ENCODE measurements around the gene AOPEP. TPM values are rescaled to one million over a fixed set of nuclear protein-coding genes. Genes with fewer than 3 reads are reported as not detected.

The AOPEP gene
- total RNA-seq, 1 experiment from 2014 or later: 79.5 TPM

DNA sequence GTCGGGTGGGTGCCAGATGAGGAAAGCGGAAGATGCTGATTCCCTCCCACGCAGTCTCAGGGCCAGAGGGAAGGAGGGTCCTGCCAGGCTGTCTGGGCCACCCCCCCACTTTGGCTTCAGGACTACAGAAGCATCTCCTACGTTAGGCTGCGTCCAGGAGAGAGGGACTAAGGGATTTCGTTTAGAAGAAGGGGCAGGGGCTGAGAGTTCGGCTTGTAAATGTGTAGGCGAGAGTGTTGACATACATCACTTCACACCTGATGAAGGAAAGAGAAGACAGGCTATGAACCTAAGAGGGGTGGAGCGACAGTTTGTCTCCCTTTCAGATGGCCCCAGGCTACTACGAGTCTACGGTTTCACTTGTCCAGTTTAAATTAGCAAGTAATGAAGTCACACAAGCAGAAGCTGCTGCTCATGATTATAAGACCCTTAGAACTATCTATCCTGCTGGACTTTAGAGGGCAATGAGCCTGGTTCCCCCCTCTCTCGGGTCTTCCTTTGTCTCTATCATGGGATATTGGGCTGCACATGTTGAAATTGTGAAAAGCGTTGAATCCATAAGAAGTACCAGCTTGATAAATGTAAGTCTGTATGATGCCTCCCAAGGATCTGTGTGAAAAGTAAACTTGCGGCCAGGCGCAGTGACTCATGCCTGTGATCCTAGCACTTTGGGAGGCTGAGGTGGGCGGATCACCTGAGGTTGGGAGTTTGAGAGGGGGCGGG is 193.0 kb downstream of the AOPEP start:
- H3K27ac ChIP-seq: no peak overlapping the region

DNA sequence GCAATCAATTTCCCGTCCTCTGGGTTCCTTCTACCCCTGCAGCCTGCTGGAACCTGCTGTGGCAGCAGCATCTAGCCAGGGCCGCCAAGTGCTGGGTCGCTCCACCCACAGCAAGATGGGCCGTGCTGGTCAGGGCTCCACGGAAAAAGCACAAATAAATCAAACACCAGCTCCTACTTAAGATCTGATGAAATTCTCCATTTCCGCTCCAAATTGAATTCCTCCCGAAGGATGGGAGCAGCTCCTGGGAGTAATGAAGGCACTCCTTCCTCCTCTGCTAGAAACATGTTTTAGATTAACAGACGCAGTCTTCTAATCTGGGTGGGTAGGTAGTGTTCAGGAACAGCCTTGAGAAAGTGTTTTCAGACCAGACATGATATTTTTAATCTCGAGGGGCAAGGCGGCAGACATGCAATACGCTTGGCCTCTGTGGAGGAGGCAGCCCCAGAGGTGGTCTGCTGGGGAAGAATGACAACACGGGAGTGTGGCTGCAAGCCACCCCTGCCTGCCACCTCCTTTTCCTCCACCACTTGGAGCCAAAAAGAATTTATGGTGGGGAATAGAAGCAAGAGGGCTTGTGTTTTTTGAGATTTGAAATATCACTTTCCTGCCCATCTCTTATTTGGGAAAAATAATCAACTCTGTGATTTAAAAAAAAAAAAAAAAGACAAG is 194.1 kb downstream of the AOPEP start:
- no peaks in the 10 kb centered on the region for H3K9me3 ChIP-seq (replicated peaks)
- H3K36me3 ChIP-seq: no peaks in the 10 kb centered on the region
- H3K27me3 ChIP-seq: no peaks in the 10 kb centered on the region
- no peak for DNase-seq
- H3K4me1 ChIP-seq: peaks cover 45% of the 10 kb centered on the region
- peak overlapping the region; percentile 9; the same call in 1 of the 2 replicates for H3K27ac ChIP-seq
- no peak overlapping the region for H3K4me3 ChIP-seq

More for the DNA sequence above, 193.0 kb downstream of the AOPEP start:
- peaks cover 53% of the 10 kb centered on the region for H3K4me1 ChIP-seq
- DNase-seq: no peak
- H3K9me3 ChIP-seq (replicated peaks): no peaks in the 10 kb centered on the region
- H3K36me3 ChIP-seq: no peaks in the 10 kb centered on the region
- no peak overlapping the region for H3K4me3 ChIP-seq
- no peaks in the 10 kb centered on the region for H3K27me3 ChIP-seq

GRCh38 chr9:94921092-94921471 is 194.6 kb downstream of the AOPEP start:
- Histone ChIP-seq H3K4me1 (peaks cover 45% of the 10 kb centered on the region), H3K36me3 (no peaks in the 10 kb centered on the region), H3K4me3 (no peak overlapping the region)

DNA sequence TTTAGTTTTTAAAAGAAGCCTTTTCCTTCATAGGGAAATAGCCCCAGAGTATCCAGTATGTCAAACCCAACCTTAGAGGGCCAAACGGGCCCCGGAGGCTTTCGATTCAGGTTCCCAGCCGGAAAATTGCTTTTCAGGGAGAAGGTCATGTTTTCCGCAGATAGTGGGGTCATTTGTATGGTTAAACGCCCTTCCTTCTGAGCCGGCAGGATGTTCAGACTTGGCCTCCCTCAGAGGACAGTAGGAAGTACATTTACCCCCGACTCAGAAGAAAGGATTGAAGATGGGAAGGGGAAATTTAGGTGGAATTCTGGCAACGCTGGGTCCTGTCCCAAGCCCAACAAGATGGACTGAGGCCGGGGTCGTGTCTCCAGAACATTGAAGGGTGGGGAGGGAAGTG is 195.2 kb downstream of the AOPEP start:
- H3K4me1 ChIP-seq: peaks cover 44% of the 10 kb centered on the region
- no peaks in the 10 kb centered on the region for H3K36me3 ChIP-seq
- no peaks in the 10 kb centered on the region for H3K9me3 ChIP-seq (replicated peaks)
- DNase-seq: no peak
- no peak overlapping the region; the same call in 1 of the 2 replicates for H3K4me3 ChIP-seq
- peak overlapping the region; percentile 89 for H3K27ac ChIP-seq
- H3K27me3 ChIP-seq: no peaks in the 10 kb centered on the region

More at GRCh38 chr9:94921092-94921471, 194.6 kb downstream of the AOPEP start:
- Histone ChIP-seq H3K27ac (peak overlapping the region; percentile 89), H3K27me3 (no peaks in the 10 kb centered on the region), H3K9me3 (replicated peaks) (no peaks in the 10 kb centered on the region)
- DNase-seq: no peak

DNA sequence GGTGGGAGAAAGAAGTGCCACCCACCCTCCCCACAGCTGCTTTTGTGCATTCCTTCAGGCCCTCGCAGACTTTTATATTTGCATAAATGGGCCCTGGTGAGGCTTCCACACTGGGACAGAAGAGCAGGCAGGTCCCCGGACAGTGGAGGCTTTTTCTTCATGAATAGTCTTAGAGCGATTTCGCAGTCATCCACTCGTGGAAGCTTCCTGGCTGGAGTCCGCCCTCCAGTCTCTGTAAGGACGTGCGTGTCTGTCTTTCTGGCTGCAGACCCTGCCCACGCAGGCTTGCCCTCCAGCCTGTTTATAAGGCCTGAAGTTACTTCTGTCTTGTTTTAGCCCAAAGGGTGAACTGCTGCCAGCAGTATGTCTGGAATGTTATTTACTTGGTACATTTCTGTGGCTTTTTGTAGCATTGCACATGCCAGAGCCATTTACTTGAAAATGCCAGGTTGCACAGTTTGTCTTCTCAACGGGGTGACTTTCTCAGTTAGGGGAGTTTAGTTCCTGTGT is 195.7 kb downstream of the AOPEP start:
- H3K4me1 ChIP-seq: peaks cover 40% of the 10 kb centered on the region
- no peaks in the 10 kb centered on the region for H3K27me3 ChIP-seq
- H3K36me3 ChIP-seq: no peaks in the 10 kb centered on the region
- peak overlapping the region; percentile 89 for H3K27ac ChIP-seq
- peak overlapping the region; percentile 29 for H3K4me3 ChIP-seq
- H3K9me3 ChIP-seq (replicated peaks): no peaks in the 10 kb centered on the region
- peak; percentile 74 to 78 for DNase-seq

GRCh38 chr9:94922691-94923107 is 196.2 kb downstream of the AOPEP start:
- H3K36me3 ChIP-seq: no peaks in the 10 kb centered on the region
- H3K4me3 ChIP-seq: peak overlapping the region; percentile 29
- H3K4me1 ChIP-seq: peaks cover 37% of the 10 kb centered on the region
- H3K27me3 ChIP-seq: no peaks in the 10 kb centered on the region
- no peaks in the 10 kb centered on the region for H3K9me3 ChIP-seq (replicated peaks)
- peak in 1 of 2 experiments; percentile 31 for DNase-seq
- peak overlapping the region; percentile 89 for H3K27ac ChIP-seq

DNA sequence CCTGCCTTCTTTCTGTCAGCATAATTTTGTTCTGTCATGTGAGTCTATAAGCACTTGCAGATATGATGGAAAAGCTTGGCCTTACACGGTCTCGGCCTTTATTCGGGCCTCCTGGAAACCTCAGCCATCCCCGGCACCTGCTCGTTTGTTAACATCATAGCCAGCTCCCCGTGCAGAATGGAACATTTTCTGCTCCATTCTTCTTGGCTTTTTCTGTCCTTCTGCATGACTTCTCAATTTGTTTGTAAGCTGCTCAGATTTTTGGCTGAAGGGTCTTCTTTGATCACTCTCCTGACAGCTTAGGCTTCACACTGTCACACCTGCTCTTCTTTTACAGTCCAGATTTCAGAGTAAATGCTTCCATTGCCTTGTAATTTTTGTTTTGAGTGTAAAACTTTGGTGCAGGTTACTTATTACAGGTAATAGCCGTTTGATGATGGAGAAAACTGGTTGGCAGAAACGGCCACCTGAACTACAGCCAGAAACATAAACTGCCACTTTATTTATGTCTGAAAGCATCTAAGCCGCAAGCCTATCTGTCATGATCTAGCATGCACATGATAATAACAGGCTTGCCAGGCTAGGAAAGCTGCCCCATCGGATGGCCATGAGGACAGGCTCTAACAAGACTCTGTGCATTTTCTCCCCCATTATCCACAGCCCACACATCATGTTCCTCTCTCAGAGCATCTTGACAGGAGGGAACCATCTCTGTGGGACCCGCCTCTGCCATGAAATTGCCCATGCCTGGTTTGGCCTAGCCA is 197.0 kb downstream of the AOPEP start:
- H3K4me1 ChIP-seq: peaks cover 37% of the 10 kb centered on the region
- H3K4me3 ChIP-seq: no peak overlapping the region
- no peaks in the 10 kb centered on the region for H3K9me3 ChIP-seq (replicated peaks)
- H3K36me3 ChIP-seq: no peaks in the 10 kb centered on the region
- DNase-seq: no peak
- H3K27ac ChIP-seq: peak overlapping the region; percentile 89
- H3K27me3 ChIP-seq: no peaks in the 10 kb centered on the region

DNA sequence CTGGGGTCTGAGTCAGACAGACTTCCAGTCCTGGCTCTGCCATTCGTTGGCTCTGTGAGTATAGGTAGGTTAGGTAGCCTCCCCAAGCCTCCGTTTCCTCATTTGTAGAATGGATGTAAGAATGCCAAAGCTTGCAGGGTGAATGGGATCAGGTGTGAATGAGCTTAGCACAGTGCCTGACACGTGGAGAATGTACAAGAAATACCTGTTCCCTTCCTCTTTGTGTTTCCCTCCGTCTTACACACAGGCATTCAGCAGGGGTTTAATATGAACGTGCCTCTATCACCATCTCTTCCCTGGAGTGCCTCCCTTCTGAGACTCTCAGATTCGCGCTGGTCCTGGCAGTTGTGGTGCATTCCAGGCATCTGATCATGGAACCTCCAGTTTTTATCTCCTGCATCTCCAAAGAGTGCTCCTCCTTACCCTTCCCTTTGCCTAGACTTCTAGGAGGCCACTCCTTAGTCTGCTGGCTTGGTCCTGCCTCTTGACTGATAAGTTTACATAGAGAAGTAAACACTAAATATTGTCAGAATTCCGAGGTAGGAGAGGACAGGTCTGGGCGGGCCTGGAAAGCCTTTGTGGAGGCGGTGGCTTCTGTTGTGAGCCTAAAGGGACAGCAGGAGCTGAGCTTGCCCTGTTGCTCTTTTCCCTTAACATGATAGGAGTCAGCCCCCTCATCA is 199.4 kb downstream of the AOPEP start:
- H3K9me3 ChIP-seq (replicated peaks): no peaks in the 10 kb centered on the region
- H3K4me1 ChIP-seq: peaks cover 32% of the 10 kb centered on the region
- H3K4me3 ChIP-seq: no peak overlapping the region
- no peaks in the 10 kb centered on the region for H3K27me3 ChIP-seq
- H3K27ac ChIP-seq: no peak overlapping the region
- H3K36me3 ChIP-seq: no peaks in the 10 kb centered on the region
- no peak for DNase-seq

- no peak for DNase-seq
- Histone ChIP-seq H3K9me3 (replicated peaks) (no peaks in the 10 kb centered on the region), H3K27ac (no peak overlapping the region), H3K4me3 (no peak overlapping the region), H3K27me3 (no peaks in the 10 kb centered on the region), H3K36me3 (no peaks in the 10 kb centered on the region), H3K4me1 (peaks cover 26% of the 10 kb centered on the region)
Measured at GRCh38 chr9:94926431-94926800, 199.9 kb downstream of the AOPEP start.

GRCh38 chr9:94927048-94927761 is 200.7 kb downstream of the AOPEP start:
- Histone ChIP-seq H3K36me3 (no peaks in the 10 kb centered on the region), H3K27me3 (no peaks in the 10 kb centered on the region), H3K9me3 (replicated peaks) (no peaks in the 10 kb centered on the region), H3K4me1 (peaks cover 18% of the 10 kb centered on the region), H3K27ac (no peak overlapping the region), H3K4me3 (no peak overlapping the region)
- no peak for DNase-seq

- H3K4me1 ChIP-seq: peaks cover 12% of the 10 kb centered on the region
- H3K4me3 ChIP-seq: no peak overlapping the region
- no peaks in the 10 kb centered on the region for H3K36me3 ChIP-seq
- no peaks in the 10 kb centered on the region for H3K27me3 ChIP-seq
- DNase-seq: no peak
- no peak overlapping the region for H3K27ac ChIP-seq
- H3K9me3 ChIP-seq (replicated peaks): no peaks in the 10 kb centered on the region
Measured at GRCh38 chr9:94927762-94928670, 201.5 kb downstream of the AOPEP start.

DNA sequence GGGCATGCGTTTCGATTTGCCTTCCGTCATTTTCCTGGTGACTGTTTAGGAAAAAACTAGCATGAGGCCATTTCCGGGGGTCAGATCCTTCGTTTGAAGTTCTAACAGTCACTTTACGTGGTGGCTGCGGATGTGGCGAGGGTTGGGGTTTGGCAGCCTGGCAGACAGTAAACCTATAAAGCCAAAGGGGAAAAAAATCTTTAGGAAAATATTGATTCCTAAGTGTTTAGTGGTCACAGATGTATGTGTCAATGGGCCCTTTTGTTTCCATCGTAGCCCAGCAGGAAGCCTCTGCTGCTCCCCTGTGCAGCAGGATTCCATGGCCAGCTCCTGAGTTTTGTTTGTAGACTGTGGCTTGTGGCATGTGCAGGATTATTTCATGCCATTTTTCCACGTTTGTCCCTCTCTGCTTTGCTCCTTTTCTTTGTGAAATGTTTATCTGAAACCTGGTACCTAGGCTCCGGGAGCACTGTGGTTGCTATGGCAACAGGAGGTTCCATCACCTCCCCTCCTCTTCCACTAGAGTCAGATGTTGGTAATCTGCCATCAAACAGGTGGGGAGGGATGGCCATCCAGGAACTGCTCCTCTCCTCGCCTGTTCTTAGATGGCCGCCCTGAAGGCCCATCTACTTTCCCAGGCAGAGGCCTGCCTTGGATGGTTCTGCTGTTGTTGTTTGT is 202.3 kb downstream of the AOPEP start:
- Histone ChIP-seq H3K27me3 (no peaks in the 10 kb centered on the region), H3K4me3 (no peak overlapping the region), H3K36me3 (no peaks in the 10 kb centered on the region), H3K4me1 (peaks cover 3% of the 10 kb centered on the region; the same call in 1 of the 2 replicates), H3K9me3 (replicated peaks) (no peaks in the 10 kb centered on the region), H3K27ac (no peak overlapping the region)
- DNase-seq: peak in 1 of 2 experiments; percentile 40

- Histone ChIP-seq H3K27ac (no peak overlapping the region), H3K9me3 (replicated peaks) (no peaks in the 10 kb centered on the region)
- DNase-seq: no peak
Measured at GRCh38 chr9:94929369-94929756, 202.9 kb downstream of the AOPEP start.

More at GRCh38 chr9:94929369-94929756, 202.9 kb downstream of the AOPEP start:
- H3K4me1 ChIP-seq: no peaks in the 10 kb centered on the region
- H3K4me3 ChIP-seq: no peak overlapping the region
- no peaks in the 10 kb centered on the region for H3K36me3 ChIP-seq
- H3K27me3 ChIP-seq: no peaks in the 10 kb centered on the region

All from SJCRH30 (cell line).